Measurements from ENCODE around the gene TEDC1. TPM values are rescaled to one million over a fixed set of nuclear protein-coding genes. Genes with fewer than 3 reads are reported as not detected.

The TEDC1 gene, protein sequence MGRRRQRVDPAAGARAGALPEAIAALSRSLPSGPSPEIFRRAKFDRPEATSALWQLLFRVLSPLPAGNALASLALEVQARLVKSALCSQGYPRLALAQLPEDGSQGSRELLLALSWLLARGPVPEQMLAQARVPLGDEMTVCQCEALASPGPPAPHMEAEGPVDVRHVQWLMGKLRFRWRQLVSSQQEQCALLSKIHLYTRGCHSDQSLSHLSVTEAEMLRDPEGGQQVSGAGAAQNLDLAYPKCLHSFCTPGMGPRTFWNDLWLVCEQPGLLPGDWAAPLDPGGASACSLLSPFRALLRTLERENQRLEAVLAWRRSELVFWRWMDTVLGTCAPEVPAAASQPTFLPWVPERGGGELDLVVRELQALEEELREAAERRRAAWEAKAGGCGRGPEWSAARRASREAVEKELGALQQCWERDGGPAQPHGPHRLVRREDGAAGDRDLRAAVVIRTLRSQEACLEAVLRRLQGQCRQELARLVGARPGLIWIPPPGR
- 1 to 10 TPM; 5.2 to 6.9 (median 5.8) TPM for total RNA-seq
- polyA plus RNA-seq = 6.5 TPM
- long read RNA-seq, donor 1, partial matches to known transcripts = 2 of 19 reads
- long read RNA-seq, donor 1, other reads (novel, unspliced or antisense) = 11 of 19 reads
- long read RNA-seq, donor 2, full-length matches to known transcripts = 5 of 17 reads
- long read RNA-seq, donor 2, partial matches to known transcripts = 3 of 17 reads
- long read RNA-seq, donor 2, other reads (novel, unspliced or antisense) = 9 of 17 reads
- long read RNA-seq, donor 3, partial matches to known transcripts = 1 of 9 reads
- long read RNA-seq, donor 3, other reads (novel, unspliced or antisense) = 7 of 9 reads
- long read RNA-seq, donor 4, partial matches to known transcripts = 1 of 7 reads
- long read RNA-seq, donor 4, other reads (novel, unspliced or antisense) = 4 of 7 reads

DNA sequence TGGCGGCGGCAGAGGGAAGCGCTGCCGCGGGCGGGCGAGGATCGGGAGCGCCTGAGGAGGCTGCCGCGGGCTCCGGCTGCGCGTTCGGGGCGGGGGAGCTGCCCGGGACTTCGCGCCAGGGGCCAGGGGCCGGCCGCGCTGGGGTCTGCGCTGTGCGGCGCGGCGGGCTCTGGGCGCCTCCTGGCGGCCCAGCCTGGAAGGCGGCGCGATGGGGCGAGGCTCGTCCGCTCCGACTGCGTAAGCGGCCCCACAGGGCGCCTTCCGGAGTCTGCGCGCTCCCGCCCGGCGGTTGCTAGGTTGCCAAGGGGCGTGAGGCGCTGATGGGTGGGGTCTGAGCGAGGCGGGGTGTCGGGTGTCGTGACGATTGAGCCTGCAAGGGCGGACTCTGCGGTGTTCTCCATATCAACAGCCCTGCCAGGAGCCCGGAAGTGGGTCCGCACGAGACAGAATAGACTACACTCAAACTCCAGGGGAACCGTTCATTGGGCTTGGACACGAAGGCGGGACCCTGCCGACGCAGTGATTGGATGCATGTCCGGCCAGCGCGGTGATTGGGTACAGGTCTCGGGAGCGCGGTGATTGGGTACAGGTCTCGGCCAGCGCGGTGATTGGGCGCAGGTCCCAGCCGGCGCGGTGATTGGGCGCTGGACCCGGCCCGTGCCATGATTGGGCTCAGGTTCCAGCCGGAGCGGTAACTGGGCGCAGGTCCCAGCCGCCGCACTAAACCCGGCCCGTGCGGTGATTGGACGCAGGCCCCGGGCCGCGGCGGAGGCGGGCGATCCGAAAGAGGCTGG is at the start of gene TEDC1:
TSS of gene TEDC1 (plus strand) at position 675 of the 794 bp plus-strand sequence. CDS start 130 bp downstream, outside the sequence.
- Histone ChIP-seq H3K4me3 (ENCODE audit: low read length) (peak within 1 kb of the TSS; percentile 61), H3K4me1 (ENCODE audit: control insufficient read depth, insufficient read depth, low read length) (peaks cover 5% of the 10 kb centered on the region), H3K9me3 (ENCODE audit: control insufficient read depth, low read length) (no peaks in the 10 kb centered on the region), H3K27me3 (ENCODE audit: control insufficient read depth, insufficient read depth) (no peaks in the 10 kb centered on the region), H3K27ac (ENCODE audit: low read length) (peak within 1 kb of the TSS; percentile 72)
- intact Hi-C loops (cut with DNase I) = loop anchor here in 1 of 4 donors (5.0 kb wide), 1 partner anchor 118 kb away; no protein-coding TSS in a partner anchor
- peak; percentile 100 for DNase-seq
- peak; percentile 84 to 87 for ATAC-seq
- under 1% methylated on average over 94 of the region's 94 CpGs for WGBS

DNA sequence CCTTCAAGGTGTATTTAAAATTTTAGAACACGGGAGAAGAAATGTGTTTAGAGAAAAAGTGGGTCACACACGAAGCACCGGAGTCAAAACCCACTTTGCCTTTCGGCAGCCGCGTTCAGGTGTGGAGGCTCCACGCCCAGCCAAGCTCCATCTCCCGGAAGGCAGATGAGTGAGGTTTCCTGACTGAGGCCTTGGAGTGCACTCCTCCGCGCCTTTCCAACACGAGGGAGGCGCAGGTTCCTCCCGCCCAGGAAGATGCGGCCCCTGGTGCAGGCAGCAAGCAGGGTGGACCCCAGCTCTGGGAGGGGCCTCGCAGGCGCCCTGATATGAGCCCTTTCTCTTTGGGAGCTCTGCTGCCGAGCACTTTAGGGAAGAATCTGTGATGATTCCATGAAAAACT is 48.9 kb upstream of the TEDC1 start:
- intact Hi-C loops (cut with DNase I) = no loop called here
- no peak overlapping the region for H3K4me3 ChIP-seq (ENCODE audit: low read length)
- DNase-seq (peak in 2 of 3 donors; percentile 16 to 31), ATAC-seq (no peak)
- WGBS = 77% methylated on average over 17 of the region's 17 CpGs
- H3K27ac ChIP-seq (ENCODE audit: low read length) = no peak overlapping the region
- no peaks in the 10 kb centered on the region for H3K9me3 ChIP-seq (ENCODE audit: control insufficient read depth, low read length)
- no peaks in the 10 kb centered on the region for H3K27me3 ChIP-seq (ENCODE audit: control insufficient read depth, insufficient read depth)
- no peaks in the 10 kb centered on the region for H3K4me1 ChIP-seq (ENCODE audit: control insufficient read depth, insufficient read depth, low read length)

DNA sequence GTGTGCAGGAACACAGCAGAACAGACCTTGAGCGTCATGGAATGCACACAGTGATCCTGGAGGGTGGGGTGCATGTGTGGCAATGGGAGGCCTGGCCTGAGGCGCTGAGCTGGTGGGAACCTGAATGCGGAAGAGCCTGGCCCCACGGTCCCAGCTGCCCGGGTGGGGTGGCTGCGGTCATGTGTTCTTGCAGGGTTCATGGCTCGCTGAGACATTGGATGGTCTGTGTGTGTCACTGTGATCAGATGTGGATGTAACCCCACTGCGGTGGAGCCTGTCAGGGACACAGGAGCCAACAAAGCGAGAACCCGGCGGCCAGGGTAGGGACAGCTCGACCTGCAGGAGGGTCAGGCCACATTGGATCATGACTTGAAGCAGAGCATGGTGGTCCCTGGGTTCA is 48.2 kb upstream of the TEDC1 start:
- intact Hi-C loops (cut with DNase I) = no loop called here
- Histone ChIP-seq H3K27ac (ENCODE audit: low read length) (no peak overlapping the region), H3K27me3 (ENCODE audit: control insufficient read depth, insufficient read depth) (no peaks in the 10 kb centered on the region), H3K4me1 (ENCODE audit: control insufficient read depth, insufficient read depth, low read length) (no peaks in the 10 kb centered on the region), H3K4me3 (ENCODE audit: low read length) (no peak overlapping the region), H3K9me3 (ENCODE audit: control insufficient read depth, low read length) (no peaks in the 10 kb centered on the region)
- ATAC-seq (no peak), DNase-seq (peak in 2 of 3 donors; percentile 9 to 38)
- 86% methylated on average over 12 of the region's 12 CpGs for WGBS

DNA sequence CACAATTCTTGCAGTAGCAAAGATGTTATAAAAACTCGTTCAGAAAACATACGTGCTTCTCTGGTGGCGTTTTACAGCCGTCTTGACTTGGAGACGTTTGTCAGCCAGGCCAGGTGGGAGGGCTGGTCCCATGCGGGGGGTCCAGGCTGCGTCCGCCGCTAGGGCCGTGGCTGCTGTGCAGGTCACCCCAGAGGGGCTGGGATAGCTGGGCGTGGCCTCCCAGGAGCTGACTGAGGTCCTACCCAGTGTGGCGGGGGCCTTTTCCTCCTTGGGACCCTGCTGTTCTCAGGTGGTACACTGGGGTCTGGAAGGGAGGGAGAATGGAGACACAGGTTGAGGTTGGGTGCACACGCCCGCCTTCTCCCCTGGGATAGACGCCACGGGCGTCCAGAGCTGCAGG is 46.2 kb upstream of the TEDC1 start:
- Histone ChIP-seq H3K4me1 (ENCODE audit: control insufficient read depth, insufficient read depth, low read length) (no peaks in the 10 kb centered on the region), H3K27ac (ENCODE audit: low read length) (no peak overlapping the region), H3K27me3 (ENCODE audit: control insufficient read depth, insufficient read depth) (no peaks in the 10 kb centered on the region), H3K4me3 (ENCODE audit: low read length) (no peak overlapping the region), H3K9me3 (ENCODE audit: control insufficient read depth, low read length) (no peaks in the 10 kb centered on the region)
- peak; percentile 13 to 48 (median 42) for DNase-seq
- ATAC-seq = no peak
- intact Hi-C loops (cut with DNase I) = loop anchor here in 2 of 4 donors (5.0 kb wide), 2 partner anchors 42 to 73 kb away; partner anchors contain the start of gene CRIP1 (in 1 of the 2)
- 90% methylated on average over 17 of the region's 17 CpGs for WGBS

DNA sequence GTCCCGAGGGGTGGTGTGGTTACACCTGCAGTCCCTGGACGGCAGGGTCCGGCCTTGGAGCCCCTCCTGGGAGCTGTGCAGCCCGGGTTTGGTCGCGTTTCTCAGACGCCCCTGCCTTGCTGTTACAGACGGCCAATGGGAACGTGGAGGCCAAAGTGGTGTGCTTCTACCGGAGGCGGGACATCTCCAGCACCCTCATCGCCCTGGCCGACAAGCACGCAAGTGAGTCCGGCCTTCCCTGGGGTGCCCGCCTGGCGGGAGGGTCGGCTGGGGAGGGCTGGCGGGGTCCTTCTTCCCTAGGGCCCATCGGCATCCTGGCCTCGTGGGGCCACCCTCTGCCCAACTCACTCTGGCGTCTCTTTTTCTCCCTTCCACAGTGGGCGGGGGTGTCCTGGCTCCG is 45.8 kb upstream of the TEDC1 start:
- intact Hi-C loops (cut with DNase I) = loop anchor here in 2 of 4 donors (5.0 kb wide), 2 partner anchors 42 to 73 kb away; partner anchors contain the start of gene CRIP1 (in 1 of the 2)
- WGBS = 82% methylated on average over 24 of the region's 24 CpGs
- no peaks in the 10 kb centered on the region for H3K9me3 ChIP-seq (ENCODE audit: control insufficient read depth, low read length)
- ATAC-seq = no peak
- peak; percentile 11 to 59 (median 45) for DNase-seq
- H3K4me3 ChIP-seq (ENCODE audit: low read length) = no peak overlapping the region
- H3K27ac ChIP-seq (ENCODE audit: low read length) = no peak overlapping the region
- H3K27me3 ChIP-seq (ENCODE audit: control insufficient read depth, insufficient read depth) = no peaks in the 10 kb centered on the region
- no peaks in the 10 kb centered on the region for H3K4me1 ChIP-seq (ENCODE audit: control insufficient read depth, insufficient read depth, low read length)

DNA sequence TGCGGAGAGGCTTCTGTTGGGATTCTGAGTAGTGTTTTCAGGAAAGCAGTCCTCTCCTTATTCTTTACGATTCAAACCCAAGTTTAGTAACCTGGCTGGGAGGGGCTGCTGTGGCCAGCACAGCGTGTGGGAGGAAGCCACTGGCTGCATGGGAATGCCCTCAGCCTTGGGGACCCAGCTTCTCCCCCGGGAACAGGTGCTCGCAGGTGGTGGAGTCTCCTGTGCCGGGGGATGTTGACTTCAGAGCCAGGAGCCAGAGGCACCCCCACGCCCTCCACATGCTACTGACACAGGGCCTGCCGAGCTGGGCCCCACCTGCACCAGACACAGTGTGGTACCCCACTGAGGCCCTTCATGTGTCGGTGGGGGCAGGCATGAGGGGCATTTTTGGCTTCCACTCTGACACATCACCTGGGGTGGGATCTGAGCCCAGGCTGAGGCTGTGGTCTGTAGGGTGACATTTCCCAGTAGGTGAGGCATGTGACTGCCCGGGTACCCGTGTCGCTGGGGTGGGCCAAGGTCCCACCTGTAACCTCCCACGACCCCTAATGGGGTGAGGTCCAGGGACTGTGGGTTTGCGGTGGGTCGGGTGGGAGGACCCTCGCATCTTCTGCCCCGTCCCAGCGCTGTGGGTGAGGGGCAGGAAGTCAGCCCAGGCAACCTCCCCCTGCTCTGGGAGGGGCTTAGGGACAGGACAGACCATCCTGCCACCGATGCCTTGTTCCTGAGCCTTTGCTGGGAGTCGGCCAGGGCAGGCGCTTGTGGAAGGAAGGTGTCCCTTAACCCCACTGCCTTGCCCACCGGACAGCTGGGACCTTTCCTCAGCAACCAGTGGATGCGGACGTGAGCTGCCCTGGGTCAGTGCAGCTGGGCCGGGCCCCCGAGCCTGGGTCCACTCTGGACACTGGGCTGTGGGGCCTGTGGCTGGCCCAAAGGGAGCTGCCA is 44.9 kb upstream of the TEDC1 start:
- no peaks in the 10 kb centered on the region for H3K9me3 ChIP-seq (ENCODE audit: control insufficient read depth, low read length)
- H3K27me3 ChIP-seq (ENCODE audit: control insufficient read depth, insufficient read depth) = no peaks in the 10 kb centered on the region
- H3K4me1 ChIP-seq (ENCODE audit: control insufficient read depth, insufficient read depth, low read length) = no peaks in the 10 kb centered on the region
- WGBS = 83% methylated on average over 26 of the region's 26 CpGs
- H3K27ac ChIP-seq (ENCODE audit: low read length) = no peak overlapping the region
- no peak overlapping the region for H3K4me3 ChIP-seq (ENCODE audit: low read length)
- no peak for ATAC-seq
- peak; percentile 17 to 52 (median 39) for DNase-seq
- intact Hi-C loops (cut with DNase I) = loop anchor here in 2 of 4 donors (5.0 kb wide), 2 partner anchors 41 to 74 kb away; partner anchors contain the start of gene CRIP1 (in 1 of the 2)

DNA sequence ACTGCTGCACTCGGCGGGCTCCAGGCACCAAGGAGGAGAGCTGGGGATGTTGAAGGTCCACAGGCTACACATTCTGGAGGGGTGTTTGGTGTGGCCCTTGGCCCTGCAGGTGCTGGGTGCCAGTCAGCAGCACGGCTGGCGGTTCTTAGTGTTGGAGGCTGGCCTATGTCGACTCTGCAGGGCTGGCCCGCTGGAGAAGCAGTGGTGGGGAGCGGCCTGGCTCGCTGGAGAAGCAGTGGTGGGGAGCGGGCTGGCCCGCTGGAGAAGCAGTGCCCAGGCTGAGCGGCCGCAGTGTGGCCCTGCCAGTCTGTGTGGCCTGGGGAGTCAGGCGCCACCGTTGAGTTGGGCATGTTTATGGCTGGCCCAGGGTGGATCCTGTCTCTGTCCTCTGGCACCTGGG is 44.1 kb upstream of the TEDC1 start:
- WGBS = 78% methylated on average over 14 of the region's 14 CpGs
- intact Hi-C loops (cut with DNase I) = loop anchor here in 2 of 4 donors (5.0 kb wide), 2 partner anchors 40 to 75 kb away; partner anchors contain the start of gene CRIP1 (in 1 of the 2)
- ATAC-seq (no peak), DNase-seq (peak in 2 of 3 donors; percentile 27 to 37)
- Histone ChIP-seq H3K9me3 (ENCODE audit: control insufficient read depth, low read length) (no peaks in the 10 kb centered on the region), H3K27ac (ENCODE audit: low read length) (no peak overlapping the region), H3K4me3 (ENCODE audit: low read length) (no peak overlapping the region), H3K27me3 (ENCODE audit: control insufficient read depth, insufficient read depth) (no peaks in the 10 kb centered on the region), H3K4me1 (ENCODE audit: control insufficient read depth, insufficient read depth, low read length) (no peaks in the 10 kb centered on the region)

DNA sequence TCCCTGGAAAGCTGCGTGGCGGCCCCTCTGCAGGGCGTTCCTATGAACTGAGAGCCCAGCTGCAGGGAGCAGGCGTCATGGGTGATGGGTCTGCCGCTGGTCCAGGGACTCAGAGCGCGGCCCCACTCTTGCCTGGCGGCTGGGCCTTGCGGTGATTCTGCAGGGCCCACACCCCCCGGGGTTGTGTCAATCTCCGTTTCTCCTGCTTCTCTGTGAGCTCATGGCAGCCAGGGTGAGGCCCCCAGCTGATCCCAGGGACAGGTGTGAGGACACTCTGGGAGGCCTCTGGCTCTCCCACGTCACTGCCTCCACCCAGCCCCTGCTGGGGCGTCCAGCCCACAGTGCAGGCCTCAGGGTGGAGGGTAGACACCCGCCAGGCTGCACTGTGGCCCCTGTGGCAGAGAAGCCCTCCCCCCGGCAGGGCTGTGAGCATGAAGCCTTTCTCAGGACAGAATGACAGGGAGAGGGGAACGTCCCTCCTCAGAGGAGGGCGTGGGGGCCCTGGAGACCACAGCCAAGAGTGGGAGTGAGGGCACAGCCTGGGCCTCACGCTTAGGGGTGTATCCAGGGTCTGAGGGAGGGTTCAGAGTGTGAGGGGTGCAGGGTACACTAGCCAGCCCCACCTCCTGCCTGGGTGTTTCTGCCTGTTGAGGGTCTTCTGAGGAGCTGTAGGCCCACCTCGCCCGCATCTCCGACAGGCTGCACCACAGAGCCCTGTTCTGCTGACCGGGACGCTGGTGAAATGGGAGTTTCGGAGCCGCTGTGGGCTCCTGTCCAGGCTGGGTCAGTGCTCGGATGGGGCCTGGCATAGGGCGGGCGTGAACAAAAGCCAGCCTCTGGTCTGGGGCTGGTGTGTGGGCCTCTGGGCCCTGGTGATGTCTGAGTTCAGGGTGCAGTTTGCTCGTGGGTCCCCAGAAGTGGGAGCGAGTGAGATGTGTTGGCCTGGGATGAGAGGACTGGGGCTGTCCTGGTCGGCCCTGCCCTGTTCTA is 43.1 kb upstream of the TEDC1 start:
- DNase-seq = peak; percentile 18 to 61 (median 45)
- no peak overlapping the region for H3K27ac ChIP-seq (ENCODE audit: low read length)

More for the DNA sequence above, 43.1 kb upstream of the TEDC1 start:
- Histone ChIP-seq H3K27me3 (ENCODE audit: control insufficient read depth, insufficient read depth) (no peaks in the 10 kb centered on the region), H3K9me3 (ENCODE audit: control insufficient read depth, low read length) (no peaks in the 10 kb centered on the region), H3K4me3 (ENCODE audit: low read length) (no peak overlapping the region), H3K4me1 (ENCODE audit: control insufficient read depth, insufficient read depth, low read length) (no peaks in the 10 kb centered on the region)
- WGBS = 75% methylated on average over 31 of the region's 31 CpGs
- intact Hi-C loops (cut with DNase I) = loop anchor here in 2 of 4 donors (5.0 kb wide), 2 partner anchors 39 to 76 kb away; partner anchors contain the start of gene CRIP1 (in 1 of the 2)
- ATAC-seq = peak; percentile 1 to 6

All from right cardiac atrium (tissue), 5 donors.